ENCODE measurements around the gene COPG1. TPM values are rescaled to one million over a fixed set of nuclear protein-coding genes. Genes with fewer than 3 reads are reported as not detected.

The COPG1 gene
- total and polyA plus RNA-seq, 2 of the 4 experiments (the other 2 are of a cell fraction) = 203 to 446 TPM

DNA sequence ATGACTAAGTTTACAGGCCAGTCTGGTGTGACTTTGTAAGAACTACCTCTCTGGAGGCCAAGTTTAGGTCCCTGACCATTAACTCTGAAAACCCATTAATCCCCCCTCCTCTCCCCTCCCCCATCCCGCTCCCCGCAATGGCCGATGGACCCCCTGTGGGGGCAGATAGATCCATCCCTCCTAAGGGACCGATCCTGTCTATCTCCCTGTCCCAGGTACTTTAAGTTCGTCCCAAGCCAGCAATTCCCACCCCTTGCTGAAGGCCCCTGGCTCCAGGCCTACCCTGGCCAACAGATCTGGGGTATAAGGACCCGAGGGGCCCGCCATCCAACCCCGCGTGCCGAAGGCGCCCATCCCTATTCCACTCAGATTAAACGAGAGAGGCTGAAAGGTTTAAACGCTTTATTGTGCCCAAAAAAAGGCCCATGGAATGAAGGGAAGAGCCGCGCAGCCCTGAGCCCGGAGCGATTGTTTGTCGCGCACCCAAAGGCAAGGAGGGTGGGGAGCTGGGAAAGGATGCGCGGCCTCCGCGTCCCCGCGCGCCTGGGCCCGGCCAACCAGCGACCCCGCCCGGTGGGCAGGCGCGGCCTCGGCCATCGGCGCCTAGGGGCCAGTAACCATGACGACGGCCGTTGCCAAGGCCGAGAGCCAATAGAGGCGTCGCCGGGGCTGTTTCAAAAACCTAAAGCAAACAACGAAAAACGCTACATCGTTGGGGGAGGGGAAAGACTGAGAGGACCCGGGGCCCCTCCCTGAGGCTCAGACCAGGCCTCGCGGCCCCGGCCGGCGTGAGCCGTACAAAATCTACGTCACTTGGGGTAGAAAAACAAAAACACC is 65.2 kb downstream of the COPG1 start:
- in situ Hi-C loops (cut with MboI; ENCODE audit: low sequenced_read_pairs) = no loop called here
- dilution Hi-C loops (cut with HindIII; ENCODE audit: low sequenced_read_pairs, unreplicated experiment) = no loop called here
- peak overlapping the region; percentile 50 for H4K91ac ChIP-seq (ENCODE audit: insufficient read depth, low read depth, low read length)
- H3K4ac ChIP-seq (ENCODE audit: low read depth, low read length) = peak overlapping the region; percentile 40
- peak overlapping the region; percentile 49 to 61 for H4K8ac ChIP-seq (ENCODE audit: low read depth in 2 of 2, low read length in 2 of 2)
- peak overlapping the region; percentile 89 for H3K9ac ChIP-seq (ENCODE audit: low read depth, low read length)
- BruUV-seq (replicated peaks) = no TSS peak
- H3K18ac ChIP-seq (ENCODE audit: low read depth, low read length) = no peak overlapping the region; the same call in 1 of the 2 replicates
- CTCF ChIA-PET = no interaction called here
- H3K23ac ChIP-seq (ENCODE audit: low read depth, low read length) = peak overlapping the region; percentile 70
- H3K4me2 ChIP-seq (ENCODE audit: low read depth, low read length) = peak overlapping the region; percentile 87
- peaks cover 8% of the 10 kb centered on the region; the same call in 1 of the 2 replicates for H4K20me1 ChIP-seq (ENCODE audit: insufficient read depth, low read length)
- no peaks in the 10 kb centered on the region for H3K36me3 ChIP-seq (ENCODE audit: control insufficient read depth, insufficient read depth, low read length)
- no peak overlapping the region for H2BK5ac ChIP-seq (ENCODE audit: low read depth, low read length, poor library complexity, severe bottlenecking)
- H2AFZ ChIP-seq (replicated peaks; ENCODE audit: low read length, poor library complexity) = peak overlapping the region; percentile 91
- no peak overlapping the region for H2BK15ac ChIP-seq (ENCODE audit: low read depth, low read length)
- H3K27me3 ChIP-seq (ENCODE audit: control insufficient read depth, insufficient read depth, low read length) = no peaks in the 10 kb centered on the region
- peak overlapping the region; percentile 48 for H3K27ac ChIP-seq (ENCODE audit: insufficient read depth, low read length)
- H3K79me1 ChIP-seq (ENCODE audit: low read depth in 1 of 2, low read length in 2 of 2) = peaks cover 0 to 35% of the 10 kb centered on the region in 2 experiments; a peak in 3 of 4 replicates
- no peak overlapping the region for H2BK120ac ChIP-seq (ENCODE audit: low read depth, low read length)
- H2BK20ac ChIP-seq (ENCODE audit: low read depth, low read length) = no peak overlapping the region
- H3K4me1 ChIP-seq (ENCODE audit: control insufficient read depth, insufficient read depth, low read length) = peaks cover 6% of the 10 kb centered on the region; the same call in 1 of the 2 replicates
- peak overlapping the region; percentile 33 for H3K14ac ChIP-seq (replicated peaks; ENCODE audit: low read depth, low read length)
- H2AK5ac ChIP-seq (ENCODE audit: low read depth, low read length) = no peak overlapping the region; the same call in 1 of the 2 replicates
- DNase-seq (peak; percentile 83), ATAC-seq (ENCODE audit: low read depth) (peak; percentile 62)
- H3K56ac ChIP-seq (ENCODE audit: extremely low read depth, insufficient read depth, low read length) = peak overlapping the region; percentile 58; the same call in 1 of the 2 replicates
- intact Hi-C loops (cut with micrococcal nuclease) = no loop called here
- H4K5ac ChIP-seq (ENCODE audit: low read depth, low read length) = no peak overlapping the region; the same call in 1 of the 2 replicates
- 0% methylated on average over 13 of the region's 53 CpGs; no CpG with 5 or more reads in 1 of the 2 experiments for WGBS, 2 experiments (ENCODE audit: extremely low coverage in 2 of 2, insufficient read length in 1 of 2)
- H3K9me3 ChIP-seq (ENCODE audit: control insufficient read depth, insufficient read depth, low read length) = no peaks in the 10 kb centered on the region
- H2AK9ac ChIP-seq (replicated peaks; ENCODE audit: low read depth, low read length, poor library complexity) = peak overlapping the region; percentile 97
- H3K9me1 ChIP-seq (ENCODE audit: insufficient read depth, low read length) = peaks cover 21% of the 10 kb centered on the region
- POLR2A ChIA-PET (ENCODE audit: unreplicated experiment) = no interaction called here
- H3K4me3 ChIP-seq (ENCODE audit: insufficient read depth, low read depth, low read length) = peak overlapping the region; percentile 91
- TF ChIP-seq MAFK (IDR thresholded peaks at IDR 0.05; ENCODE audit: low read depth, low read length) = no peak
- TF ChIP-seq RAD21 (IDR thresholded peaks at IDR 0.05; ENCODE audit: low read length) = no peak
- no peak for TF ChIP-seq FOS (IDR thresholded peaks at IDR 0.05; ENCODE audit: low read depth, low read length)
- TF ChIP-seq USF2 (IDR thresholded peaks at IDR 0.05; ENCODE audit: low read depth, low read length) = no peak
- TF ChIP-seq RFX5 (IDR thresholded peaks at IDR 0.05; ENCODE audit: low read depth, low read length) = 0 out of 2 replicates have a peak, but pooled peaks have one; percentile 69
- no peak for TF ChIP-seq CHD1 (IDR thresholded peaks at IDR 0.05; ENCODE audit: low read depth, low read length)
- TF ChIP-seq, protein P1, sequence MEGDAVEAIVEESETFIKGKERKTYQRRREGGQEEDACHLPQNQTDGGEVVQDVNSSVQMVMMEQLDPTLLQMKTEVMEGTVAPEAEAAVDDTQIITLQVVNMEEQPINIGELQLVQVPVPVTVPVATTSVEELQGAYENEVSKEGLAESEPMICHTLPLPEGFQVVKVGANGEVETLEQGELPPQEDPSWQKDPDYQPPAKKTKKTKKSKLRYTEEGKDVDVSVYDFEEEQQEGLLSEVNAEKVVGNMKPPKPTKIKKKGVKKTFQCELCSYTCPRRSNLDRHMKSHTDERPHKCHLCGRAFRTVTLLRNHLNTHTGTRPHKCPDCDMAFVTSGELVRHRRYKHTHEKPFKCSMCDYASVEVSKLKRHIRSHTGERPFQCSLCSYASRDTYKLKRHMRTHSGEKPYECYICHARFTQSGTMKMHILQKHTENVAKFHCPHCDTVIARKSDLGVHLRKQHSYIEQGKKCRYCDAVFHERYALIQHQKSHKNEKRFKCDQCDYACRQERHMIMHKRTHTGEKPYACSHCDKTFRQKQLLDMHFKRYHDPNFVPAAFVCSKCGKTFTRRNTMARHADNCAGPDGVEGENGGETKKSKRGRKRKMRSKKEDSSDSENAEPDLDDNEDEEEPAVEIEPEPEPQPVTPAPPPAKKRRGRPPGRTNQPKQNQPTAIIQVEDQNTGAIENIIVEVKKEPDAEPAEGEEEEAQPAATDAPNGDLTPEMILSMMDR (conservative IDR thresholded peaks at IDR 0.05; ENCODE audit: low read depth, low read length) = peak; percentile 35
- TF ChIP-seq RCOR1 (IDR thresholded peaks at IDR 0.05; ENCODE audit: insufficient replicate concordance, low read length) = no peak
- no peak; the same call in 1 of the 2 replicates for TF ChIP-seq POLR2A (IDR thresholded peaks at IDR 0.05; ENCODE audit: low read depth, low read length)
- no peak for TF ChIP-seq BHLHE40 (IDR thresholded peaks at IDR 0.05; ENCODE audit: low read depth, low read length)
- TF ChIP-seq ELK1 (IDR thresholded peaks at IDR 0.05; ENCODE audit: borderline replicate concordance, low read depth, low read length) = no peak
- TF ChIP-seq SMC3 (IDR thresholded peaks at IDR 0.05; ENCODE audit: low read depth, low read length) = no peak
- TF ChIP-seq MAZ (IDR thresholded peaks at IDR 0.05; ENCODE audit: borderline replicate concordance, low read depth, low read length) = peak; percentile 79; the same call in 1 of the 2 replicates
- no peak for TF ChIP-seq NFE2L2 (IDR thresholded peaks at IDR 0.05; ENCODE audit: low read depth, low read length)

All from IMR-90 (cell line).